Right lung (tissue), 5 donors: Measurements from ENCODE around the gene PJA2. TPM values are rescaled to one million over a fixed set of nuclear protein-coding genes. Genes with fewer than 3 reads are reported as not detected.
"Not testable (repeated sequence)": the region's sequence is repeated elsewhere in the genome, so short reads cannot be mapped to it uniquely, and the experiment has no call there.

ENCODE experiments used
- DNase-seq, 2 donors: peaks; one replicate each; pipeline ENCODE4 v3.0.0-alpha.2; 2013
- polyA plus RNA-seq, 5 donors: library from polyadenylated mRNA; unstranded; fragments of 120-200 nt; gene quantifications; one replicate each; pipeline versions ENCODE4 v1.2.1 to v1.2.3, GENCODE V29; 2013; ENCODE audit warnings: inconsistent platforms in 1 of 5, low replicate concordance in 1 of 5; ENCODE audit not compliant: insufficient read length in 5 of 5, insufficient read depth in 1 of 5

The PJA2 gene
- polyA plus RNA-seq, 5 donors, result 103 to 148 (median 142) TPM

DNA sequence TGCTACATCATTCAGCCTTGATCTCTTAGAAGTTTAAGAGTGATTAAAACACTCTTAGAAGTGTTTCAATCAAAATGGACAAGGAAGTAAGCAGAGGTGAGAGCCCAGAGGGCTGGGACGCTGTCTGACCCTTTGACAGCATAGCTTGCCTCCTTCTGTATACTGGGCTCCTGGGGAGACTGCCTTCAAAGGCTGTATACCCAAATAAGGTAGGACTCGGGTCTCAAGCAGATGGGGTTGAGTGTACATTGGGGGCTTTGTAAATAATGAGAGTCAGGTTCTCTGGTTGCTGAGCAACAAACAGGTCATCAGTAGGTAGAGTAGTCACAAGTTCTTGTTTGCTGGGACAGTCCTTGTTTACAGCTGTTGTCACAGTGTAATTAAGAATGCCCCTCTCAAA lies 97.1 kb downstream of the PJA2 start:
- DNase-seq, result no peak

DNA sequence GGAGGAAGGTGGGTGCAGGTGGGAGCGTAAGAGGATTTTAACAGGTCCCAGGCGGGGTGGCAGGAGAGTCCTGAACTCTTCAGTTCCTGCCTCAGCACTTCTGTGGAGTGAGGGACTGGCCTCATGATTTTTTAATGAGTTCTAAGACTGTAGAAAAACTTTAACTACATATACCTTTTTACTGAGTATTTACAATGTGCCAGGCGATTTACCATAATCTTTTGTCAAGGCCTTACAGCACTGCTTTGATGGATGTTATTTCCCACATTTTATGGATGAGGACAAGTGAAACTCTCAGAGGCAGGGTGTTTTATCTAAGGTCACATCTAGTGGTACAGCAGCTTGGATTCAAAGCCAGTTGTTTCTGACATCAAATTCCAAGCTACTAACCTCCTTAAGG lies 99.5 kb downstream of the PJA2 start:
- DNase-seq, result no peak

DNA sequence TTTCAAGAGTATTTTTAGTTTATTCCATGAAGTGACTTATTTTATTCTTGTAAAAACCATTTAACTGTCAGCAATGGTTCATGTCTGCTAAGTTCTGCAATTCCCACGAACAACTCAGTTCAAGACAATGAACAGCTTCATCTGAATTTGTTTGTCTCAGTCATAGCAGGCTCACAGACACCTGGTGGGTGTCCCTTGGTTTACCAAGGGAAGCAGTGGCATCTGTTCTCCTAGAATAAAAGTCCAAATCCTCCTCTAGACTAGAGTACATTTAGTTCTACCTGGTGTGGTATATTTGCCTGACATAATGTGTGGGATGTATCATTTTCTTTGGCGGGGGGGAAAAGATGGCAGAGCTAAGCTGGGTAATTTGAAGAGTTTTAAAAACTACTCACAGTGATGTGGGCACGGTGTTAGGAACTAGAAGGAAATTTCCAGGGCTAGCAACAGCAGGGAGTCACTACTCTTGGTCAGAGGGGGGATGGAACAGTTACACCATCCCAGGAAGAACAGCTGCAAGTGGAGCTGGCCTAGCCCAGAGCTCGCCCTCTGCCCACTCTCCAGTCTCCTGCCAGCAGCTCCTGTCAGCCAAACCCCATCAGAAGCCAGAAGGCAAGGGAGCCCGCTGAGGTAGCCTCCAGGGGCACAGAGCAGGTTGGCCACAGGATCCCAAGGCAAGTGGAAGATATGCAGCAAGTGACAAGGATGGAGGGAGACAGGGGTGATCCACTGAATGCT lies 100.3 kb downstream of the PJA2 start:
- no peak for DNase-seq

DNA sequence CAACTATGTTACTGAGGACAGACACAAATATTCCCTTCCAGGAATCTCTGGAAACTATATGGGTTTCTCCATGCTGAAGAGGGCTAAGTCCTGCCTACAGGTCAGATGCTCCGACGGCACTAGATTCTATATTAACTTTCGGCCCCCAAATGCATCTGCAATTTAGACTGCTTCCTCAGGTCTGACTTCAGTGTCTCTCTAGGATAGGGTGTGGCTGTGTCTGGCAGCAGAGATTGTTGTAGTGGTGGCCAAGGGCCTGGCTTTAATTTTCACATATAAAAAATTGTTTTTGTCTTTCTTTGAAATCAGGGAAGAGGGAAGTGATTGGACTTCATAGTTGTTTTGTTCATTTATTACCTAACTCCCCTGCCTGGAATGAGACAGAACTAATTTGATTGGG lies 101.8 kb downstream of the PJA2 start:
- no peak for DNase-seq

DNA sequence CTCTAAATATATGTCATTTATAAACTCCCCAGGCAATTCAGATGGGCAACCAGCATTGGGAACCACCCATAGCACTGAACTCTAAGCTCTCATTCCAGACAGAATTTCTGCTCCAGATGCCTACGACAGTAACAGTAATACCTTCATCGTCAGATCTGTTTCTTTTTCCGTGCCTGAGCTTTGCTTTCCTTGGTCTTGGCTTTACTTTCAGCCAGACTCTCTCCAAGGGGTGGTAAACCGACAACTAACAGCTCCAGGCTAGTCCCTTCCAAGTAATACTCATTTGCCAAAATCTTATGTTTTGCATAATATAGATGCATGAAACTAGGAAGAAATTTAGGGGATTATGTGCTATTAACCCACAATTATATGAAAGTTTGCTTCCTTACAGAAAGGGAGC lies 102.3 kb downstream of the PJA2 start:
- DNase-seq, result no peak

DNA sequence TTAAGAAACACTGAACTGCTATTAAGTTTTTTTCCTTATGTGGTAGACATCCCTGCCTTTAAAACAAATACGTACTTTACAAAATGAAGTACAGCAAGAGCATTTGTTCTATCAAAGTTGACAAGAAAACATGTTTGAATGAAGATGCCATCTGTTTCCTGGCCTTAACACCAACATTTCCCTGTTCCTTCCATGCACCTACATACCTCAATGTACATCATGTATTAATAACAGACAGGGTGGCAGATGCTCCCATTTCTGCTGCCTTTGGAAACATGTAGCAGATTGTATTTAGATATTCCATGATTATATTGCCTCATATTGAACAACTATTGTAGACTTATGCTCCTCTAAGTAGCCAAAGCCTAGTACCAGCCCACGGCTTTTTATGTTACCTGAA lies 104.4 kb downstream of the PJA2 start:
- DNase-seq, result no peak

DNA sequence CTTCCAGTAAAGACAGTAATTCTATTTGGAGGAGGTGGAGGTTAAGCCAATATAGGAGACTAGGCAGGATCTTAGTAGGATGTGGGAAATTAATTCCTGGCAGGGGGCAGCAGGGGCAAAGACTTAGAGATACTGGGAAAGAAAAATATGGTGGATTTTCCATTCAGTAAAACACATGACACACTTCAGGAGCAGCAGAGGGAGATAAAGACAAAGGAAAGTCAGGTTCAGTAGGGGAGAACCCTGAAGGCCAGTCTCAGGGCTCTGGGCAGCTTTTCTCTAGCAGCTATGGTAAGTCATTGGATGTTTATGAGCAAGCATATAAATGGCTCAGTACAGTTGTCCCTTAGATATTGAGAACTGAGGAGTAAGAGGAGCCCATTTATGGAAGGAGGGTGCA lies 105.5 kb downstream of the PJA2 start:
- DNase-seq, result no peak

DNA sequence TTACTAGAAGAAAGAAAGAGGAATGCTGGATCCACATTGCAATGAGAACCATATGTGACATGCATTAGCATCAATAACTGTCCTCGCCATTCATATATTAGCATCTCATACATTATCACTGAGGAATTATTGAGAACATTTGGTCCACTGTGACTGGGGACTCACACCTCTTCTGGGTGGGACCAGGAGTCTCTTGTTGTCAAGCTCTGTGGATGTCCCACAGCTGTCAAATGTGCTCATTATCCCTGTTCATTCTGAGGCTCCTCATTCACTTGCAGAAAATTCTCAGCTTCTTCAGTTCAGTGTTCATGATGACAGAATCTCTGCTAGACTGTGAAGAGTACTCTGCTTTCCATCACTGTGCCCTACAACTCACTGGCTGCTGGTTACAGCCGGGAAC lies 109.4 kb downstream of the PJA2 start:
- DNase-seq, result no peak

DNA sequence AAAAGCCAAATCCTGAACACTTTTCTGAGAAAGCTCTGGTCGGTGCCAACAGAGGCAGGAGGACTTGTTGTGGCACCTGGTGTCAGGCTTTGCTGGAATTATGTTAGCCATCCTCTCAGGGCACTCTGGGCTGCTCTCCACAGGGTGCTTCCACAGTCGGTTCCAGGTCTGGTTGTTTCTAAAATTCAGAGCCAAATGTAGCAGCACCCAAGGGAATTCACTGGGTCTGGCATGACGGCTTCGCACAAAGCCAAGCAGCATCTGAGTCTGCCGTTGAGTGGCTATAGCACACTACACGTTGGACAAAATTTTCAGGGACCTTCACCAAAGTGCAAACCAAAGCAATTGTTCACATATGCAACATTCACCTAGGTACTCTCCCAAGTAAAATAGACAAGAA lies 110.2 kb downstream of the PJA2 start:
- no peak for DNase-seq

DNA sequence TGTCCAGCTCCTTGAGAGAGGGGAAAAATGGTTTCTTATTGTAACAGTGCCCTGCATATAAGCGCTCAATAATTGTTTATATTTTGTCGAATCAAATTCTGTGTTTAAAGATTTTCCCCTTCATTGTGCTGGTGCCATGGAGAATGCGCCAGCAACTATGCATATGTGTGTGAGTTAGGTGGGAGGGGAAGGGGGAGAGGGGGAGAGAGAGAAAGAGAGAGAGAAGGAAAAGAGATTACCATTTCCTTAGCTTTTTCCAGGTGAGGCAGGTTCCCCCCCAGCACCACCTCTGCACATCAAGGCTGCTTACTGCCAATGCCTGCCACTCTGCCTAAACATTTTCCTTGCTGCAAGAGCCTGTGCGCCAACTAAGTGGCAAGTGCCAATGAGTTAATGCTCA lies 111.0 kb downstream of the PJA2 start:
- DNase-seq, result no peak

DNA sequence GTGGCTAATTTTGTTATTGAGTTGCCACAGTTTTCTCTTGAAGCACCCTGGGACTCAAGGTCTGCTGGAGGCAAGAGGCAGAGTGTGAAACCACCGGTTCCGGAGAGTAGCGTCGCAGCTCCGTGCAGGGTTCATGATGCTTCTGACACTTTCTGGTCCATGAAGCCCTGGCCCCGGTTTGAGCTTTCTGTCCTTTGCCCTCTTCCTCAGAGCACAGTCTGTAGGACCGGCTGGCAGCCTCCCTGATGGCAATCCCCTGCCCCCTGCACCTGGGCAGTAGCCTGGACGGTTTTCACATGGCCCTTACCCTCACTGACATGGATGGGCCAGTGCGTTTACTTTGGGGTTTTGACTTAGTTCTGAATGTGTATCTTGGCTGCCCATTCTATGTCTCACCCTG lies 111.9 kb downstream of the PJA2 start:
- no peak for DNase-seq

DNA sequence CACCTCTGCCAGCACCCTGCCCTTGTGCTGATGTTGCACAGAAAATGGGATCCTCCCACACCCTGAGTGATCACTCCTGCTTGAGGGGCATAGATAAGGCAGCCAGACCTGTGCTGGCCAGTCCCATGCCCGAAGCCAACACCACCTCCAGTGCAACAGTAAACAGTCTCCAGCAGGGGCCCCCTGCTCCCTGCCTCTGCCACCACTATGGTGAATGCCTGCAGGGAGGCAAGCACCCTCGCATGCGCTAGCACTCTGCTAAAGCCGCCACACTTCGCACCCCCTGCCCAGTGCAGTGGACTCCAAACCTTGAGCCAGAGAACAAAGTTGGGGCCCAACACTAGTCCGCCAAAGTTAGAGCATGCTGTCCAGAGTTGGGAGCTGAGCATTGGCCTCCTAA lies 118.7 kb downstream of the PJA2 start:
- DNase-seq, result no peak

DNA sequence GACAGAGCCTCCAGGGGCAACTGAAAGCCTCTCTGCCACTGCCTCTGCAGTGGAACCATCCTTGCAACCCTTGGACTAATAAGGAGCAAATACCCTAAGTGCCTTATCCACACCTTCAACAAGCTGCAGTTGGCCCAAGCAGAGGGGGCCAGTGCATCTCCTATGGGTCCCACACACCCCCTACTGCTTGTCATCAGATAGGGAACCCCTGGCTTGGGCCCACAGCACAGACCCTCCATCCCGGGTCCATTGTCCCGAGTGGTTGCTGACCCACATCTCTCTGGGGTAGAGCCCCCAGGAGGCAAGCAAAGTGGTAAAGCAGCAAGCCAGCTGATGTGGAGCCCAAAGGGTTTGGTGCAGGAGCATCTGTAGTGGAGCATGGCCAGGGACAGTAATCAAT lies 119.5 kb downstream of the PJA2 start:
- no peak for DNase-seq

DNA sequence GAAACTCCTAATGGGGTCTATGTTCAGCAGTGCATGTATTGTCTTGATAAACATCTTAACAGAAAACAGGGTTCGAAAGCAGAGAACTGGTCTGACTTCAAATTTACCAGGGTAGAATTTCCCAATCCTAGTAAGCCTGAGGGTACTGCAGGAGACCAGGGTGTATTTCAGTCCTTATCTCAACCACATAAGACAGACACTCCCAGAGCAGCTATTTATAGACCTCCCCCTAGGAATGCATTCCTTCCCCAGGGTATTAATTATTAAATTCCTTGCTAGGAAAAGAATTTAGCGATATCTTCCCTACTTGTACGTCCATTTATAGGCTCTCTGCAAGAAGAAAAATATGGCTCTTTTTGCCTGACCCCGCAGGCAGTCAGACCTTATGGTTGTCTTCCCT lies 123.1 kb downstream of the PJA2 start:
- DNase-seq, result not testable (repeated sequence)
